ENCODE data around the gene ZC3HAV1. TPM values are rescaled to one million over a fixed set of nuclear protein-coding genes. Genes with fewer than 3 reads are reported as not detected.

The ZC3HAV1 gene
- total and polyA plus RNA-seq, 9 of the 15 experiments (the other 6 are each of a cell fraction or from before 2014, with no cell fraction given): 11.9 to 40.5 (median 23.9) TPM

DNA sequence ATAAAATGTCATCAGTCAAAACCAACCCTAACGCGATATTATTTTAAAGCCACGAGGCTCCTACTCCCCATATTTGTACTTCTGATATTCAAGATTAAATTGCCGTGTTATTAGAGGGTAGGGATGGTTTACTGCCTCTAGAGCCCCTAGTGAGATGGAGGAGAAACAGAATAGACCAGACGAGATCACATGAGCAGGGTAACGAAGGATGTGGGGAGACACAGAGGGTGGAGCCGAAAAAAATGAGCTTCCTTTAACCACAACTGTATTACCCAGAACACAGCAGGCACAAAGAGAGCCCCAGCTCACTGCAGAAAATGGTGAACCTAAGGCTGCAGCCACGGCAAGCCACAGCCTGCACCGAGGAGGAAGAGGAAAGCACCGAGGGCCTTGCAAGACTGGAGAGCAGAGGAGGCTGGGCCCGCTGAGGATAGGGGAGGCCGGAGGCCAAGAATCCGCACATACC, 14.3 kb downstream of the ZC3HAV1 start (continued):
- TF ChIP-seq TOE1 (IDR thresholded peaks at IDR 0.05; ENCODE audit: borderline replicate concordance) (peak; percentile 67; the same call in 1 of the 2 replicates), TOE1 (CRISPR knock-in tag; IDR thresholded peaks at IDR 0.05; ENCODE audit: borderline replicate concordance, low read depth) (no peak), KDM4B (IDR thresholded peaks at IDR 0.05; ENCODE audit: borderline replicate concordance in 2 of 2, low read depth in 1 of 2) (no peak), HSF4 (CRISPR knock-in tag; IDR thresholded peaks at IDR 0.05; ENCODE audit: borderline replicate concordance) (no peak), ARID1B (IDR thresholded peaks at IDR 0.05) (no peak), RFX1 (IDR thresholded peaks at IDR 0.05) (no peak), HDAC3 (IDR thresholded peaks at IDR 0.05; ENCODE audit: borderline replicate concordance, partially characterized antibody) (no peak), MEIS2 (IDR thresholded peaks at IDR 0.05; ENCODE audit: partially characterized antibody) (no peak), THRAP3 (IDR thresholded peaks at IDR 0.05; ENCODE audit: borderline replicate concordance) (no peak), MEF2D (tag; conservative IDR thresholded peaks at IDR 0.05; ENCODE audit: low read depth) (no peak), ZBTB17 (CRISPR knock-in tag; IDR thresholded peaks at IDR 0.05) (peak; percentile 54; the same call in 1 of the 2 replicates)
- TF ChIP-seq, protein P1, sequence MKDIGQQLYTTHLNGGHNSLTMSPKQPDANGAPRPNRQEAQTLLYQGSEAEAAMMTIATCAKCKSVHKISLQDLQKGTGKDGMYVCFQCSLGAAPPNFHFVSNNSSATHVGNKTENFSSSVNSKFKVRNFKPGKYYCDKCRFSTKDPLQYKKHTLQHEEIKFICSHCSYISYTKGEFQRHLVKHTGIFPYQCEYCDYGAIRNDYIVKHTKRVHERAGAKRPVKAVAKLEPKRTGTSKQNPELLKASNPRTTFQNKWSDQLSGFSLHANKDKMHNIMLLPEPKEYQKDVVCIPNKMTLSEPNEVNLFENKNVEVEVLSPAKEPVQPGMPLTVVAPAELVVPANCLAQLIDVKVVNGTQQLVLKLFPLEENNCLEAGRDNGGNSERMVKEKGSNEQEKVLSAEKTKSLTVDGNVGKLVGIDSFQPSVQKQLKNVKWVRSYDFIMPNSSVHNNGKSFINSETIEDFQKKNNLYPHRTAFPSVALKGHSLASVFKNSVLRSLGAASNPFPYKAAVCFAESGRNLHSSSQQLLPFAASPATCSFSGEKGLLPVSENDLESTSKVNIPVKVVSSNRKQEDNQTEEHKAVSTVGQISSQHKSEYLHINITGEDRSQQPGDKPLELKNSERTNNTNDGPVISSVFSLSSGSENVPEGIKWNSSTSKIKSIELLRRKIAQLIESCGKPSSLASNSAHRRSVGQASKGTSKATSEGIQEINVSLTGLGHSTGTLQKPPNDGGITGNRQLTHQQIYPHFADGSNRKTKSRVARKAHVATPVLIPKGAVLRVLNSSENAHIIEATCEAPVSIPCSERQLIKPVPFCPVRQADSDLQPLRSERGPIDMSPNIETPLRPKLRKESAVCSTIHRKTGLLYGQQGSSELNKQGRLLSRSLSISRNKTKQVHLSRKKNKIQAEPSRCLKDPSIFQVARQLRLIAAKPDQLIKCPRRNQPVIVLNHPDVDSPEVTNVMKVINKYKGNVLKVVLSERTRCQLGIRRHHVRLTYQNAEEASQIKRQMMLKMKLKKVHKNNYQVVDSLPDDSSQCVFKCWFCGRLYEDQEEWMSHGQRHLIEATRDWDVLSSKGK (CRISPR knock-in tag; IDR thresholded peaks at IDR 0.05): no peak
- TF ChIP-seq, protein P2, sequence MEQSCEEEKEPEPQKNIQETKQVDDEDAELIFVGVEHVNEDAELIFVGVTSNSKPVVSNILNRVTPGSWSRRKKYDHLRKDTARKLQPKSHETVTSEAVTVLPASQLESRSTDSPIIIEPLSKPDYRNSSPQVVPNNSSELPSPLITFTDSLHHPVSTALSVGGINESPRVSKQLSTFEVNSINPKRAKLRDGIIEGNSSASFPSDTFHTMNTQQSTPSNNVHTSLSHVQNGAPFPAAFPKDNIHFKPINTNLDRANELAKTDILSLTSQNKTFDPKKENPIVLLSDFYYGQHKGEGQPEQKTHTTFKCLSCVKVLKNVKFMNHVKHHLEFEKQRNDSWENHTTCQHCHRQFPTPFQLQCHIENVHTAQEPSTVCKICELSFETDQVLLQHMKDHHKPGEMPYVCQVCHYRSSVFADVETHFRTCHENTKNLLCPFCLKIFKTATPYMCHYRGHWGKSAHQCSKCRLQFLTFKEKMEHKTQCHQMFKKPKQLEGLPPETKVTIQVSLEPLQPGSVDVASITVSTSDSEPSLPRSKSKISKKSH (CRISPR knock-in tag; IDR thresholded peaks at IDR 0.05): no peak
- TF ChIP-seq, protein P3, sequence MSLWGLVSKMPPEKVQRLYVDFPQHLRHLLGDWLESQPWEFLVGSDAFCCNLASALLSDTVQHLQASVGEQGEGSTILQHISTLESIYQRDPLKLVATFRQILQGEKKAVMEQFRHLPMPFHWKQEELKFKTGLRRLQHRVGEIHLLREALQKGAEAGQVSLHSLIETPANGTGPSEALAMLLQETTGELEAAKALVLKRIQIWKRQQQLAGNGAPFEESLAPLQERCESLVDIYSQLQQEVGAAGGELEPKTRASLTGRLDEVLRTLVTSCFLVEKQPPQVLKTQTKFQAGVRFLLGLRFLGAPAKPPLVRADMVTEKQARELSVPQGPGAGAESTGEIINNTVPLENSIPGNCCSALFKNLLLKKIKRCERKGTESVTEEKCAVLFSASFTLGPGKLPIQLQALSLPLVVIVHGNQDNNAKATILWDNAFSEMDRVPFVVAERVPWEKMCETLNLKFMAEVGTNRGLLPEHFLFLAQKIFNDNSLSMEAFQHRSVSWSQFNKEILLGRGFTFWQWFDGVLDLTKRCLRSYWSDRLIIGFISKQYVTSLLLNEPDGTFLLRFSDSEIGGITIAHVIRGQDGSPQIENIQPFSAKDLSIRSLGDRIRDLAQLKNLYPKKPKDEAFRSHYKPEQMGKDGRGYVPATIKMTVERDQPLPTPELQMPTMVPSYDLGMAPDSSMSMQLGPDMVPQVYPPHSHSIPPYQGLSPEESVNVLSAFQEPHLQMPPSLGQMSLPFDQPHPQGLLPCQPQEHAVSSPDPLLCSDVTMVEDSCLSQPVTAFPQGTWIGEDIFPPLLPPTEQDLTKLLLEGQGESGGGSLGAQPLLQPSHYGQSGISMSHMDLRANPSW (CRISPR knock-in tag; IDR thresholded peaks at IDR 0.05): no peak
- TF ChIP-seq, protein P4, sequence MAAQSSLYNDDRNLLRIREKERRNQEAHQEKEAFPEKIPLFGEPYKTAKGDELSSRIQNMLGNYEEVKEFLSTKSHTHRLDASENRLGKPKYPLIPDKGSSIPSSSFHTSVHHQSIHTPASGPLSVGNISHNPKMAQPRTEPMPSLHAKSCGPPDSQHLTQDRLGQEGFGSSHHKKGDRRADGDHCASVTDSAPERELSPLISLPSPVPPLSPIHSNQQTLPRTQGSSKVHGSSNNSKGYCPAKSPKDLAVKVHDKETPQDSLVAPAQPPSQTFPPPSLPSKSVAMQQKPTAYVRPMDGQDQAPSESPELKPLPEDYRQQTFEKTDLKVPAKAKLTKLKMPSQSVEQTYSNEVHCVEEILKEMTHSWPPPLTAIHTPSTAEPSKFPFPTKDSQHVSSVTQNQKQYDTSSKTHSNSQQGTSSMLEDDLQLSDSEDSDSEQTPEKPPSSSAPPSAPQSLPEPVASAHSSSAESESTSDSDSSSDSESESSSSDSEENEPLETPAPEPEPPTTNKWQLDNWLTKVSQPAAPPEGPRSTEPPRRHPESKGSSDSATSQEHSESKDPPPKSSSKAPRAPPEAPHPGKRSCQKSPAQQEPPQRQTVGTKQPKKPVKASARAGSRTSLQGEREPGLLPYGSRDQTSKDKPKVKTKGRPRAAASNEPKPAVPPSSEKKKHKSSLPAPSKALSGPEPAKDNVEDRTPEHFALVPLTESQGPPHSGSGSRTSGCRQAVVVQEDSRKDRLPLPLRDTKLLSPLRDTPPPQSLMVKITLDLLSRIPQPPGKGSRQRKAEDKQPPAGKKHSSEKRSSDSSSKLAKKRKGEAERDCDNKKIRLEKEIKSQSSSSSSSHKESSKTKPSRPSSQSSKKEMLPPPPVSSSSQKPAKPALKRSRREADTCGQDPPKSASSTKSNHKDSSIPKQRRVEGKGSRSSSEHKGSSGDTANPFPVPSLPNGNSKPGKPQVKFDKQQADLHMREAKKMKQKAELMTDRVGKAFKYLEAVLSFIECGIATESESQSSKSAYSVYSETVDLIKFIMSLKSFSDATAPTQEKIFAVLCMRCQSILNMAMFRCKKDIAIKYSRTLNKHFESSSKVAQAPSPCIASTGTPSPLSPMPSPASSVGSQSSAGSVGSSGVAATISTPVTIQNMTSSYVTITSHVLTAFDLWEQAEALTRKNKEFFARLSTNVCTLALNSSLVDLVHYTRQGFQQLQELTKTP (IDR thresholded peaks at IDR 0.05; ENCODE audit: low read depth in 1 of 2, partially characterized antibody in 2 of 2): peak in 1 of 2 experiments; percentile 46

All from K562 (cell line).